Measurements from ENCODE around the gene C12orf56.
"Not testable (repeated sequence)": the region's sequence is repeated elsewhere in the genome, so short reads cannot be mapped to it uniquely, and the experiment has no call there.

The C12orf56 gene

DNA sequence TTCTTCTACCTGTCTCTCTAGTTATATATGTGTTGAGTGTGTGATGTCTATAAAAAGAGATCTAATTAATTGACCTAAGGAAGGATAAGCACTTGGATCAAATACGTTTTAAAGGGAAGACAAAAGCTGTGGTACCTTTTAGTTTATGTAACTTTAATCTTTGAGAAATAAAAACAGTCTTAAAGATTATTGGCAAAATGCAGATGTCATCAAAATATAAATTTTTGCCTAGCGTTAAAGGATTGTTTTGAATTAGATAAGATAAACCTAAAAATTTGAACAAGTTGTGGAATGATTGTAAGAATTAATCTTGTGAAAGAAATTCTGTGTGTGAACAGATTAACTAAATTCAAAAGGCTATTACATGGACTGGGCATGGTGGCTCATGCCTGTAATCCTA is 42.9 kb downstream of the C12orf56 start:
- Histone ChIP-seq H3K4me3 (ENCODE audit: insufficient read length, low read depth) (no peak overlapping the region), H3K27me3 (ENCODE audit: insufficient read depth, insufficient read length) (no peaks in the 10 kb centered on the region), H3K9me3 (ENCODE audit: insufficient read depth, low read length) (peaks cover 38% of the 10 kb centered on the region), H3K4me1 (ENCODE audit: insufficient read depth, insufficient read length) (no peaks in the 10 kb centered on the region), H3K9ac (ENCODE audit: insufficient read length, low read depth) (no peak overlapping the region), H3K36me3 (ENCODE audit: insufficient read depth, insufficient read length, low read length) (no peaks in the 10 kb centered on the region)
- TF ChIP-seq YY1 (IDR thresholded peaks at IDR 0.05; ENCODE audit: insufficient read depth, insufficient read length) (no peak), ZNF274 (IDR thresholded peaks at IDR 0.05; ENCODE audit: low read depth, low read length) (no peak), SUZ12 (IDR thresholded peaks at IDR 0.05; ENCODE audit: extremely low read depth, insufficient read depth, insufficient read length) (no peak)
- no peak for DNase-seq (ENCODE audit: low read depth, low spot score)

DNA sequence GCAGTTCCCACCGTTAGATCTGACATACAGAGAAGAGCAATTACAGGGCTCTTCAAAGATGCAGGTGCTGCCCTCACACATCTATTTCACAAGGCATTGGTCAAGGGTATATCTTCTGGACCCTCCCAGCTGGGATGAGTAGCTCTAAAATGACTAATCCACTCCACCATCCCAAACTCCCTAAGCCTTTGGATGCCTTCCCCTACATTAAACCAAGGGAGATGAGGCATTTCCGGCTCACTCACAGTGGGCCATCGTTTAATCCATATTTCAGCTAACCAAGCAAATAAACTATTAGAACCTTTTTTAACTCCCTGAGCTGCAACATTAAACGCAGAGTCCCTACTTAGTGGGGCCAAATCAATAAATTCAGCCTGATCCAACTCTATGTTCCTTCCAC is 45.9 kb downstream of the C12orf56 start:
- not testable (repeated sequence) for H3K9ac ChIP-seq (ENCODE audit: insufficient read length, low read depth); H3K4me3 ChIP-seq (ENCODE audit: insufficient read length, low read depth); H3K36me3 ChIP-seq (ENCODE audit: insufficient read depth, insufficient read length, low read length); H3K27me3 ChIP-seq (ENCODE audit: insufficient read depth, insufficient read length); DNase-seq (ENCODE audit: low read depth, low spot score); H3K4me1 ChIP-seq (ENCODE audit: insufficient read depth, insufficient read length)
- H3K9me3 ChIP-seq (ENCODE audit: insufficient read depth, low read length): peaks cover 22% of the 10 kb centered on the region

DNA sequence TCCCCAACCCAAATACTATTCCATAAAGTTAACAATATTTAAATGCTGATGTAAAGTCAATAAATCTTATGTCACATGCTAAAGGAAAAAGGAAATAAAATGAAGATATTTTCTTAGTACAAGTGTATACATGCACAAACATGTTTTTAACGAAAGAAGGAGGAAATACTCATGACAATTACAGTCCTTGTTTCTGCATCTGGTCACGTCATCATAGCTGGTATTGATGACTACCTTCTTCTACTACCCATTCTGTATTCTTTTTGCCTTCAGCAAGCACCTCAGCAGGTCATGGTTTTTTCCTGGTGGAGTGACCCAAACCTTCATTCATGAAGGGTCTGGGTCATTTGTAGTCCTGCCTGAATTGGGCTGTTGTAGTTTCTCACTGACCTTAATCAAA is 50.0 kb downstream of the C12orf56 start:
- peaks cover 12% of the 10 kb centered on the region; the same call in 1 of the 2 replicates for H3K9me3 ChIP-seq (ENCODE audit: insufficient read depth, low read length)
- H3K27me3 ChIP-seq (ENCODE audit: insufficient read depth, insufficient read length); H3K4me1 ChIP-seq (ENCODE audit: insufficient read depth, insufficient read length); DNase-seq (ENCODE audit: low read depth, low spot score); H3K36me3 ChIP-seq (ENCODE audit: insufficient read depth, insufficient read length, low read length); H3K9ac ChIP-seq (ENCODE audit: insufficient read length, low read depth); H3K4me3 ChIP-seq (ENCODE audit: insufficient read length, low read depth): not testable (repeated sequence)

DNA sequence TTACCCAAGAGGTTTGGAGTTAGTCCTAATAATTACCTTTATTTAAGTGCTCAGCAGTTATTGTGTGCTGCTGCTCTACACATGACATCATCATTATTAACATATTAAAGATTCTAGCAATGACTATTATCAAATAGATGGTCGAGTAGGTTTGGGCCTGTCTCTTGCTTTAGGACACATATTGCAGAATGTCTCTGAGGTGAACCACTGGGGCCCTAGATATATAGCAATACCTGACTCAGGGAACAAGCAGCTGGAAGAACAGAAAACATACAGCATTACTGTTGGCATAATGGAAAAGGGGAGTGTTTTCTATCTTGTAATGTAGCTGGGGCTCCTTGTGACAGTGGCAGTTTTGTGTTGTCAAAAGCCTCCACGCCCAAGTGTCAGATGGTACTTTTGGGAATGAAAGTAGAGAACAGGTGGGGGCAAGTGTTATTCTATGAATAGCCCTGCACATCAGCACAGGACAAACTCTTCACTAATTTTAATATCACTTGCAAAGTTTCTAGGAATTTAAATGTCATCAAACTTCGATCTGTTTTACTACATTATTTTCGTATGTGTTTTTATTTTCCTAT is 54.6 kb downstream of the C12orf56 start:
- TF ChIP-seq ZNF274 (IDR thresholded peaks at IDR 0.05; ENCODE audit: low read depth, low read length): no peak
- no peak for TF ChIP-seq YY1 (IDR thresholded peaks at IDR 0.05; ENCODE audit: insufficient read depth, insufficient read length)
- TF ChIP-seq SUZ12 (IDR thresholded peaks at IDR 0.05; ENCODE audit: extremely low read depth, insufficient read depth, insufficient read length): no peak
- no peaks in the 10 kb centered on the region for H3K27me3 ChIP-seq (ENCODE audit: insufficient read depth, insufficient read length)
- no peak for DNase-seq (ENCODE audit: low read depth, low spot score)
- H3K9me3 ChIP-seq (ENCODE audit: insufficient read depth, low read length): 0 out of 2 replicates have a peak, but pooled peaks cover 3% of the 10 kb centered on the region
- no peaks in the 10 kb centered on the region for H3K36me3 ChIP-seq (ENCODE audit: insufficient read depth, insufficient read length, low read length)
- no peak overlapping the region for H3K9ac ChIP-seq (ENCODE audit: insufficient read length, low read depth)
- H3K4me3 ChIP-seq (ENCODE audit: insufficient read length, low read depth): no peak overlapping the region
- no peaks in the 10 kb centered on the region for H3K4me1 ChIP-seq (ENCODE audit: insufficient read depth, insufficient read length)

DNA sequence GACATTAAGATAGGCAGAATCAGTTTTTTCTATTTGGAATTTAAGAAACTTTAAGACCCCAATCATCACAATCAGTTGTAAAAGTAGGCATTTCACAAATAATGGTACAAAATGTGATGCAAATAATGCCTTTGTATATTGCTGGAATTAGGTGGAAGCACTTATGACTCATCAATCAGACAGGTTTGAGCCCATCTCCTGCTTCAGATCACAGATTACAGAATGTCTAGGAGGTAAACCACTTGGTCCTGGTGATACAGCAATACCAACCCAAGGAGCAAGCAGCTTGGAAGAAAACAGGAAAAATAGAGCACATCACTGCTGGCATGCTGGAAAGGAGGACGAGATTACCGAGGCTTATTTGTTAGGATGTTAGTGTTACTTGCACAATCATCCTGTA is 57.6 kb downstream of the C12orf56 start:
- TF ChIP-seq YY1 (IDR thresholded peaks at IDR 0.05; ENCODE audit: insufficient read depth, insufficient read length): no peak
- TF ChIP-seq SUZ12 (IDR thresholded peaks at IDR 0.05; ENCODE audit: extremely low read depth, insufficient read depth, insufficient read length): no peak
- H3K9me3 ChIP-seq (ENCODE audit: insufficient read depth, low read length): no peaks in the 10 kb centered on the region
- no peak overlapping the region for H3K9ac ChIP-seq (ENCODE audit: insufficient read length, low read depth)
- no peak for DNase-seq (ENCODE audit: low read depth, low spot score)
- no peaks in the 10 kb centered on the region for H3K36me3 ChIP-seq (ENCODE audit: insufficient read depth, insufficient read length, low read length)
- H3K4me3 ChIP-seq (ENCODE audit: insufficient read length, low read depth): no peak overlapping the region
- H3K4me1 ChIP-seq (ENCODE audit: insufficient read depth, insufficient read length): no peaks in the 10 kb centered on the region
- H3K27me3 ChIP-seq (ENCODE audit: insufficient read depth, insufficient read length): no peaks in the 10 kb centered on the region

DNA sequence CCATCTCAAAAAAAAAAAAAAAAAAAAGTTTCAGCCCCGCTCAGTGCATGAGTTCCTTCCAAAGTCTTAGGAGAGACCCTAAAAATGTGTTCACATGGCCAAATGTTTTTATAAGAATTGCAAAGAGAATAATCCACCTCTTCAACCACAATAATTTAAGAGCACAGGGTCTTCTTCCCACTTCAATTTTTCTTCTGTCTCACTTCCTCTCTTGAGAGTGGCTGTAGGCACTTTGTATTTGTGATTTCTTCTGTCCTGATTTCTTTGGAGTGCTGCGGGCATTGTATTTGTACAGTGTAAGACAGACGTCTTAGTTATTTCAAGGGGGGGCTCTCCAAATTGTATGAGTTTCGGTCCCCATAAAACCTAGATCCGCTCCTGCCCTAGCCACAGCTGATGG is 58.3 kb downstream of the C12orf56 start:
- Histone ChIP-seq H3K36me3 (ENCODE audit: insufficient read depth, insufficient read length, low read length) (no peaks in the 10 kb centered on the region), H3K9me3 (ENCODE audit: insufficient read depth, low read length) (no peaks in the 10 kb centered on the region), H3K4me3 (ENCODE audit: insufficient read length, low read depth) (no peak overlapping the region), H3K27me3 (ENCODE audit: insufficient read depth, insufficient read length) (no peaks in the 10 kb centered on the region), H3K4me1 (ENCODE audit: insufficient read depth, insufficient read length) (no peaks in the 10 kb centered on the region), H3K9ac (ENCODE audit: insufficient read length, low read depth) (no peak overlapping the region)
- DNase-seq (ENCODE audit: low read depth, low spot score): no peak
- TF ChIP-seq YY1 (IDR thresholded peaks at IDR 0.05; ENCODE audit: insufficient read depth, insufficient read length) (no peak), ZNF274 (IDR thresholded peaks at IDR 0.05; ENCODE audit: low read depth, low read length) (no peak), SUZ12 (IDR thresholded peaks at IDR 0.05; ENCODE audit: extremely low read depth, insufficient read depth, insufficient read length) (no peak)

- H3K27me3 ChIP-seq (ENCODE audit: insufficient read depth, insufficient read length); H3K9ac ChIP-seq (ENCODE audit: insufficient read length, low read depth); H3K4me1 ChIP-seq (ENCODE audit: insufficient read depth, insufficient read length); H3K4me3 ChIP-seq (ENCODE audit: insufficient read length, low read depth); H3K36me3 ChIP-seq (ENCODE audit: insufficient read depth, insufficient read length, low read length); H3K9me3 ChIP-seq (ENCODE audit: insufficient read depth, low read length); DNase-seq (ENCODE audit: low read depth, low spot score): not testable (repeated sequence)
These were observed 61.4 kb downstream of the C12orf56 start for GRCh38 chr12:64329031-64329710.

- no peak for DNase-seq (ENCODE audit: low read depth, low spot score)
- Histone ChIP-seq H3K9ac (ENCODE audit: insufficient read length, low read depth) (no peak overlapping the region), H3K4me1 (ENCODE audit: insufficient read depth, insufficient read length) (no peaks in the 10 kb centered on the region), H3K36me3 (ENCODE audit: insufficient read depth, insufficient read length, low read length) (no peaks in the 10 kb centered on the region), H3K27me3 (ENCODE audit: insufficient read depth, insufficient read length) (no peaks in the 10 kb centered on the region), H3K4me3 (ENCODE audit: insufficient read length, low read depth) (no peak overlapping the region), H3K9me3 (ENCODE audit: insufficient read depth, low read length) (no peaks in the 10 kb centered on the region; the same call in 1 of the 2 replicates)
- TF ChIP-seq ZNF274 (IDR thresholded peaks at IDR 0.05; ENCODE audit: low read depth, low read length) (no peak), SUZ12 (IDR thresholded peaks at IDR 0.05; ENCODE audit: extremely low read depth, insufficient read depth, insufficient read length) (no peak), YY1 (IDR thresholded peaks at IDR 0.05; ENCODE audit: insufficient read depth, insufficient read length) (no peak)
These were observed 65.5 kb downstream of the C12orf56 start for GRCh38 chr12:64325055-64325454.
